IMR-90 (cell line): ENCODE data around the gene SCGB1D1. TPM values are rescaled to one million over a fixed set of nuclear protein-coding genes. Genes with fewer than 3 reads are reported as not detected.

ENCODE experiments used
- ATAC-seq: fragments of 200-7000 bp; cut with Tn5 transposase; 2 replicates; pipeline ENCODE4 v1.9.1; 2020; ENCODE audit warnings: low read depth, mild to moderate bottlenecking, moderate library complexity
- BruUV-seq: library from RNA; stranded (reverse); fragments of 400-500 nt; replicated peaks from 2 replicates; lab custom pipeline; 2021; lab: Mats Ljungman, UMichigan
- CTCF ChIA-PET: fragments of 300-600 bp; formaldehyde crosslinking; extraction: SDS; loops from one replicate; lab custom pipeline; 2021; ENCODE audit warnings: antibody characterized with exemption; lab: Yijun Ruan, JAX
- POLR2A ChIA-PET: fragments of 300-600 bp; sonication (Branson Sonifier 250); formaldehyde crosslinking; loops from one replicate; lab custom pipeline; 2022; ENCODE audit warnings: antibody characterized with exemption; ENCODE audit not compliant: unreplicated experiment; lab: Charles Lee
- DNase-seq: peaks from one replicate; pipeline ENCODE4 v3.0.0; 2013
- H2AFZ ChIP-seq: replicated peaks from 2 replicates; pipeline ENCODE3; 2013; ENCODE audit warnings: low read length, mild to moderate bottlenecking; ENCODE audit not compliant: poor library complexity
- H2AK5ac ChIP-seq: 2 replicates; pipeline ENCODE4 v1.6.1; 2013; ENCODE audit warnings: low read depth, low read length, inconsistent platforms
- H2AK9ac ChIP-seq: replicated peaks from 2 replicates; pipeline ENCODE3; 2013; ENCODE audit warnings: mild to moderate bottlenecking, low read depth, low read length, moderate library complexity; ENCODE audit not compliant: poor library complexity
- H2BK120ac ChIP-seq: 2 replicates; pipeline ENCODE4 v1.6.1; 2013; ENCODE audit warnings: low read depth, low read length, inconsistent platforms
- H2BK15ac ChIP-seq: 3 replicates; pipeline ENCODE4 v1.6.1; 2013; ENCODE audit warnings: low read depth, low read length, inconsistent platforms
- H2BK20ac ChIP-seq: 2 replicates; pipeline ENCODE4 v1.6.1; 2013; ENCODE audit warnings: low read depth, mild to moderate bottlenecking, inconsistent platforms, low read length, moderate library complexity
- H2BK5ac ChIP-seq: 2 replicates; pipeline ENCODE4 v1.6.1; 2013; ENCODE audit warnings: mild to moderate bottlenecking, low read depth, low read length, inconsistent platforms; ENCODE audit not compliant: poor library complexity, severe bottlenecking
- H3K14ac ChIP-seq: replicated peaks from 2 replicates; pipeline ENCODE4 v1.6.1; 2013; ENCODE audit warnings: low read depth, low read length, inconsistent platforms
- H3K18ac ChIP-seq: 2 replicates; pipeline ENCODE4 v1.6.1; 2013; ENCODE audit warnings: low read depth, low read length, control low read depth
- H3K23ac ChIP-seq: 2 replicates; pipeline ENCODE4 v1.6.1; 2013; ENCODE audit warnings: low read depth, low read length, inconsistent platforms
- H3K27ac ChIP-seq: 2 replicates; pipeline ENCODE4 v1.5.1; 2013; ENCODE audit warnings: mild to moderate bottlenecking, control low read depth, low read length; ENCODE audit not compliant: insufficient read depth
- H3K27me3 ChIP-seq: 2 replicates; pipeline ENCODE4 v1.6.1; 2013; ENCODE audit warnings: low read length; ENCODE audit not compliant: control insufficient read depth, insufficient read depth
- H3K36me3 ChIP-seq: 2 replicates; pipeline ENCODE4 v1.6.1; 2013; ENCODE audit warnings: low read length, mixed read lengths; ENCODE audit not compliant: control insufficient read depth, insufficient read depth
- H3K4ac ChIP-seq: 2 replicates; pipeline ENCODE4 v1.6.1; 2013; ENCODE audit warnings: low read depth, low read length, inconsistent platforms
- H3K4me1 ChIP-seq: 2 replicates; pipeline ENCODE4 v1.6.1; 2013; ENCODE audit warnings: low read length, mixed read lengths; ENCODE audit not compliant: control insufficient read depth, insufficient read depth
- H3K4me2 ChIP-seq: 2 replicates; pipeline ENCODE4 v1.6.1; 2013; ENCODE audit warnings: low read depth, mild to moderate bottlenecking, control low read depth, low read length, moderate library complexity
- H3K4me3 ChIP-seq: 2 replicates; pipeline ENCODE4 v1.5.1; 2013; ENCODE audit warnings: low read depth, mild to moderate bottlenecking, control low read depth, low read length, moderate library complexity; ENCODE audit not compliant: insufficient read depth
- H3K56ac ChIP-seq: 2 replicates; pipeline ENCODE4 v1.6.1; 2013; ENCODE audit warnings: low read length, inconsistent platforms; ENCODE audit not compliant: insufficient read depth; ENCODE audit errors: extremely low read depth
- H3K79me1 ChIP-seq, 2 experiments: 2 replicates each; pipeline ENCODE4 v1.6.1; 2013; ENCODE audit warnings: low read length in 2 of 2, inconsistent platforms in 1 of 2, low read depth in 1 of 2
- H3K9ac ChIP-seq: 2 replicates; pipeline ENCODE4 v1.6.1; 2013; ENCODE audit warnings: low read depth, low read length, control low read depth
- H3K9me1 ChIP-seq: 2 replicates; pipeline ENCODE4 v1.6.1; 2013; ENCODE audit warnings: low read length, inconsistent platforms; ENCODE audit not compliant: insufficient read depth
- H3K9me3 ChIP-seq: 2 replicates; pipeline ENCODE4 v1.6.1; 2013; ENCODE audit warnings: low read length; ENCODE audit not compliant: control insufficient read depth, insufficient read depth
- H4K20me1 ChIP-seq: 2 replicates; pipeline ENCODE4 v1.6.1; 2013; ENCODE audit warnings: low read length, inconsistent platforms; ENCODE audit not compliant: insufficient read depth
- H4K5ac ChIP-seq: 2 replicates; pipeline ENCODE4 v1.6.1; 2013; ENCODE audit warnings: mild to moderate bottlenecking, low read depth, low read length, control low read depth
- H4K8ac ChIP-seq, 2 experiments: 2 replicates each; pipeline ENCODE4 v1.6.1; 2013; ENCODE audit warnings: low read depth in 2 of 2, low read length in 2 of 2, control low read depth in 1 of 2, inconsistent platforms in 1 of 2
- H4K91ac ChIP-seq: 2 replicates; pipeline ENCODE4 v1.6.1; 2013; ENCODE audit warnings: low read depth, low read length, inconsistent platforms; ENCODE audit not compliant: insufficient read depth
- CHD1 ChIP-seq: IDR thresholded peaks from 2 replicates; pipeline ENCODE4 v1.6.1; 2012; ENCODE audit warnings: low read depth, low read length, improper control_type of control experiment
- MAFK ChIP-seq: IDR thresholded peaks from 2 replicates; pipeline ENCODE4 v1.6.1; 2012; ENCODE audit warnings: low read depth, low read length, improper control_type of control experiment
- MAZ ChIP-seq: IDR thresholded peaks from 2 replicates; pipeline ENCODE4 v1.6.1; 2012; ENCODE audit warnings: low read depth, mild to moderate bottlenecking, low read length, improper control_type of control experiment, moderate library complexity, borderline replicate concordance
- MXI1 ChIP-seq: IDR thresholded peaks from 2 replicates; pipeline ENCODE4 v1.6.1; 2012; ENCODE audit warnings: low read depth, mild to moderate bottlenecking, low read length, moderate library complexity, borderline replicate concordance
- NFE2L2 ChIP-seq: fragments of 150-350 bp; IDR thresholded peaks from 2 replicates; pipeline ENCODE4 v1.6.1; 2016; ENCODE audit warnings: low read depth, mild to moderate bottlenecking, low read length
- RAD21 ChIP-seq: IDR thresholded peaks from 2 replicates; pipeline ENCODE4 v1.6.1; 2012; ENCODE audit warnings: low read length, improper control_type of control experiment
- RCOR1 ChIP-seq: IDR thresholded peaks from 2 replicates; pipeline ENCODE4 v1.6.1; 2012; ENCODE audit warnings: mild to moderate bottlenecking, low read length, improper control_type of control experiment; ENCODE audit not compliant: insufficient replicate concordance
- SMC3 ChIP-seq: fragments of 150-350 bp; IDR thresholded peaks from 2 replicates; pipeline ENCODE4 v1.6.1; 2016; ENCODE audit warnings: low read depth, mild to moderate bottlenecking, antibody characterized with exemption, low read length, moderate library complexity
- WGBS, 2 experiments: methylation state at CpG; one replicate each; pipeline versions ENCODE4 v1.1.5 to v1.1.7; 2013; ENCODE audit warnings: missing lambda C conversion rate in 2 of 2; ENCODE audit not compliant: insufficient read length in 1 of 2; ENCODE audit errors: extremely low coverage in 2 of 2; 5-methylcytosine and 5-hydroxymethylcytosine counted together
- dilution Hi-C: fragments of 300-500 bp; cut with HindIII; formaldehyde crosslinking; loops from one replicate; pipeline ENCODE4 v1.14.3; 2018; ENCODE audit warnings: low sequenced_read_pairs; ENCODE audit not compliant: unreplicated experiment
- in situ Hi-C: fragments of 300-500 bp; cut with MboI; formaldehyde crosslinking; loops from 3 replicates; pipeline ENCODE4 v1.14.3; 2019; ENCODE audit warnings: low sequenced_read_pairs, inconsistent platforms, mixed read lengths
- intact Hi-C: fragments of 100-400 bp; cut with micrococcal nuclease; formaldehyde crosslinking; loops from 2 replicates; pipeline ENCODE4 v1.10.0; 2022
- polyA plus RNA-seq, 3 experiments: library from polyadenylated mRNA; depleted of rRNA; stranded (reverse); fragments of >200 nt; gene quantifications; 2 replicates each; pipeline ENCODE4 v1.2.3, GENCODE V29; 2012; ENCODE audit warnings: low replicate concordance in 1 of 3
- total RNA-seq: library from RNA; depleted of rRNA; stranded (reverse); fragments of >200 nt; gene quantifications from 2 replicates; pipeline ENCODE4 v1.2.3, GENCODE V29; 2012
- TF ChIP-seq, protein P1 (sequence below): fragments of 150-350 bp; IDR thresholded peaks from 2 replicates; pipeline ENCODE4 v1.6.1; 2016; ENCODE audit warnings: low read depth, mild to moderate bottlenecking, low read length, moderate library complexity, borderline replicate concordance

The SCGB1D1 gene
- total and polyA plus RNA-seq, 2 of the 4 experiments (the other 2 are of a cell fraction): not detected

DNA sequence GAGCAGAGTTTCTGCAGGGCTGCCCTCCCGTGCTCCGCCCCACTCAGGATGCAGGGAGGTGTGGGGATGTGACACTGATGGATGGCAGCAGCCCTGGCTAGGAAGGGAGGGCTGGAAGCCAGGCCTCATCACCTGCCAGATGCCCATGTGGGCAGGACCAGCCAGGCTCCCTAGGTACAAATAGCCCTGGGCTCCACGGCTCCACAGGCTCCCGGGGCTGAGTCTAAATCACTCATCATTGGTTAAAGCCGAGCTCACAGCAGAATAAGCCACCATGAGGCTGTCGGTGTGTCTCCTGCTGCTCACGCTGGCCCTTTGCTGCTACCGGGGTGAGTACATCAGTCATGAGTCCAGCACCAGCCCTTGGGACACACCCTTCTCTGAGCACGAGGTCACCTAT is at the start of gene SCGB1D1 (continued):
- no peak for TF ChIP-seq NFE2L2

DNA sequence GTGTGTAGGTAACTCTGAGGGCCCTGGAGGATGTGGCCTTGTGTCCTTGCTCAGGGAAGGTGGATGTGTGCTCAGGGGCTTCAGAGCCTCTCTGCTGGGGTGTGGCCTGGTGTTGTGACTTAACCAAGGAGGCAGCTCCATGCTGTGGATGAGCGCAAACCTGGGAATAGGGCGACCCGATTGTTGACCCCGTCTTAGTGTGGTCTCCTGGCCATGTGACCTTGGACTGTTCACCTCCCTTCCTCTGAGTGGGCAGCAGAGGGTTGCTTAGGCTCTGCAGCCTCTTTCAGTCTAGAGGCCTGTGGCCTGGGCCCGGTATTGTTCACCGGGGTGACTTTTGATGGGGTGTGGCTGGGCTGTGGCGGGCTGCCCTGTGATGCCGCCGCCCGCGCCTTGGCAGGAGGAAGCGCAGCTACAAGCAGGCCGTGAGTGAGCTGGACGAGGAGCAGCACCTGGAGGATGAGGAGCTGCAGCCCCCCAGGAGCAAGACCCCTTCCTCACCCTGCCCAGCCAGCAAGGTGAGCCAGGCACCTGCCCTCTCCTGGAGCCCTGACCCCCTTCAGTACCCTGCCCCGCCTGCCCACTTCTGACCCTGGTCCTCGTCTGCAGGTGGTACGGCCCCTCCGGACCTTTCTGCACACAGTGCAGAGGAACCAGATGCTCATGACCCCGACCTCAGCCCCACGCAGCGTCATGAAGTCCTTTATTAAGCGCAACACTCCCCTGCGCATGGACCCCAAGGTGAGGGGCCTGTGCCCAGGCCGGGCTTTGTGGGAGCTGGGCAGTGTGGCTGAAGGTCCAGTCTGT is 49.5 kb upstream of the SCGB1D1 start:
- H4K8ac ChIP-seq: no peak overlapping the region
- H4K20me1 ChIP-seq: no peaks in the 10 kb centered on the region; the same call in 1 of the 2 replicates
- H2AK9ac ChIP-seq: peak overlapping the region; percentile 23
- H3K36me3 ChIP-seq: peaks cover 39% of the 10 kb centered on the region
- intact Hi-C loops (no loop called here), in situ Hi-C loops (no loop called here), dilution Hi-C loops (no loop called here)
- ATAC-seq: no peak
- ChIA-PET CTCF (no interaction called here), POLR2A (no interaction called here)
- H2BK15ac ChIP-seq: no peak overlapping the region
- no peak overlapping the region for H2AFZ ChIP-seq
- no peak overlapping the region for H2BK120ac ChIP-seq
- H3K79me1 ChIP-seq: peaks cover 13 to 31% of the 10 kb centered on the region in 2 experiments
- WGBS, 2 experiments: 98% methylated on average over 10 of the region's 24 CpGs; no CpG with 5 or more reads in 1 of the 2 experiments
- no peaks in the 10 kb centered on the region for H3K27me3 ChIP-seq
- H3K9me3 ChIP-seq: no peaks in the 10 kb centered on the region
- no peak overlapping the region for H3K27ac ChIP-seq
- no peaks in the 10 kb centered on the region for H3K4me1 ChIP-seq
- H3K4ac ChIP-seq: no peak overlapping the region
- H2AK5ac ChIP-seq: no peak overlapping the region
- H2BK5ac ChIP-seq: no peak overlapping the region
- no peak overlapping the region for H2BK20ac ChIP-seq
- TF ChIP-seq, protein P1, sequence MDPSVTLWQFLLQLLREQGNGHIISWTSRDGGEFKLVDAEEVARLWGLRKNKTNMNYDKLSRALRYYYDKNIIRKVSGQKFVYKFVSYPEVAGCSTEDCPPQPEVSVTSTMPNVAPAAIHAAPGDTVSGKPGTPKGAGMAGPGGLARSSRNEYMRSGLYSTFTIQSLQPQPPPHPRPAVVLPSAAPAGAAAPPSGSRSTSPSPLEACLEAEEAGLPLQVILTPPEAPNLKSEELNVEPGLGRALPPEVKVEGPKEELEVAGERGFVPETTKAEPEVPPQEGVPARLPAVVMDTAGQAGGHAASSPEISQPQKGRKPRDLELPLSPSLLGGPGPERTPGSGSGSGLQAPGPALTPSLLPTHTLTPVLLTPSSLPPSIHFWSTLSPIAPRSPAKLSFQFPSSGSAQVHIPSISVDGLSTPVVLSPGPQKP: no peak
- TF ChIP-seq MAZ (no peak), RCOR1 (no peak), SMC3 (no peak), CHD1 (no peak), MAFK (no peak), MXI1 (no peak), RAD21 (no peak)
- no peak overlapping the region for H3K4me2 ChIP-seq
- no peak overlapping the region for H3K4me3 ChIP-seq
- H4K91ac ChIP-seq: no peak overlapping the region
- no peak overlapping the region for H3K23ac ChIP-seq
- H3K56ac ChIP-seq: no peak overlapping the region
- no peak overlapping the region for H3K18ac ChIP-seq
- no TSS peak for BruUV-seq
- no peak overlapping the region for H4K5ac ChIP-seq
- peaks cover 6% of the 10 kb centered on the region; the same call in 1 of the 2 replicates for H3K9me1 ChIP-seq
- H3K9ac ChIP-seq: no peak overlapping the region
- H3K14ac ChIP-seq: no peak overlapping the region
- DNase-seq: no peak
